GM12878 (cell line): ENCODE data around the gene RFT1. TPM values are rescaled to one million over a fixed set of nuclear protein-coding genes. Genes with fewer than 3 reads are reported as not detected.

Experiments
- ATAC-seq: fragments of 200-7000 bp; cut with Tn5 transposase; 3 replicates; pipeline ENCODE4 v1.9.1; 2020; ENCODE audit warnings: mild to moderate bottlenecking, moderate library complexity
- BruUV-seq: library from RNA; stranded (reverse); fragments of 400-500 nt; replicated peaks from 2 replicates; lab custom pipeline; 2021; lab: Mats Ljungman, UMichigan
- CTCF ChIA-PET: fragments of 300-600 bp; sonication (Branson Sonifier 250); formaldehyde crosslinking; extraction: SDS; loops from one replicate; lab custom pipeline; 2021; ENCODE audit warnings: inconsistent platforms; lab: Yijun Ruan, JAX
- POLR2A ChIA-PET: fragments of 350-600 bp; formaldehyde crosslinking; extraction: SDS; loops from one replicate; lab custom pipeline; 2021; ENCODE audit warnings: inconsistent platforms; lab: Charles Lee
- RAD21 ChIA-PET: fragments of 300-600 bp; sonication (Branson Sonifier 250); formaldehyde crosslinking; loops from one replicate; lab custom pipeline; 2023; ENCODE audit warnings: antibody characterized with exemption; ENCODE audit not compliant: unreplicated experiment; lab: Charles Lee
- SMC1A ChIA-PET: fragments of 300-600 bp; sonication (Branson Sonifier 250); formaldehyde crosslinking; loops from one replicate; lab custom pipeline; 2023; ENCODE audit not compliant: unreplicated experiment, uncharacterized antibody; lab: Charles Lee
- DNase-seq: peaks from one replicate; pipeline ENCODE4 v3.0.0-alpha.2; 2011; ENCODE audit warnings: low read depth, low spot score
- FAIRE-seq: peaks from 3 replicates; lab custom pipeline; 2011; peaks lifted over from hg19 to GRCh38; lab: Jason Lieb, UNC
- H2AFZ ChIP-seq: 2 replicates; pipeline ENCODE4 v1.6.0; 2011; ENCODE audit warnings: low read depth, low read length, control low read depth; ENCODE audit not compliant: control insufficient read depth
- H3K27ac ChIP-seq: 2 replicates; pipeline ENCODE4 v1.5.1; 2011; ENCODE audit warnings: control low read depth; ENCODE audit not compliant: control insufficient read depth, insufficient read depth
- H3K27me3 ChIP-seq, 2 experiments: replicated peaks in 1 of 2; 2 replicates each; pipeline versions ENCODE4 v1.6.0 to v1.6.1; 2011; ENCODE audit warnings: low read length in 1 of 2; ENCODE audit not compliant: control insufficient read depth in 2 of 2, insufficient read depth in 2 of 2
- H3K36me3 ChIP-seq, 2 experiments: 2 replicates each; pipeline ENCODE4 v1.5.1; 2011; ENCODE audit warnings: low read length in 1 of 2; ENCODE audit not compliant: control insufficient read depth in 2 of 2, insufficient read depth in 2 of 2
- H3K4me1 ChIP-seq: 2 replicates; pipeline ENCODE4 v1.6.1; 2011; ENCODE audit warnings: mild to moderate bottlenecking, low read length, moderate library complexity, mixed read lengths; ENCODE audit not compliant: control insufficient read depth, insufficient read depth
- H3K4me2 ChIP-seq: 2 replicates; pipeline ENCODE4 v1.6.0; 2011; ENCODE audit warnings: control low read depth; ENCODE audit not compliant: control insufficient read depth, insufficient read depth
- H3K4me3 ChIP-seq: fragments of 200-600 bp; sonication (generic); 2 replicates; pipeline ENCODE4 v1.5.1; 2016
- H3K79me2 ChIP-seq: 2 replicates; pipeline ENCODE4 v1.6.0; 2011; ENCODE audit warnings: low read length; ENCODE audit not compliant: control insufficient read depth, insufficient read depth
- H3K9ac ChIP-seq: 2 replicates; pipeline ENCODE4 v1.8.0; 2011; ENCODE audit warnings: low read length, control low read depth, mixed read lengths; ENCODE audit not compliant: control insufficient read depth, insufficient read depth
- H3K9me3 ChIP-seq: replicated peaks from 3 replicates; pipeline ENCODE4 v1.5.1; 2011; ENCODE audit warnings: mild to moderate bottlenecking, low read length; ENCODE audit not compliant: control insufficient read depth, insufficient read depth
- H4K20me1 ChIP-seq: 2 replicates; pipeline ENCODE4 v1.6.0; 2011; ENCODE audit not compliant: control insufficient read depth, insufficient read depth
- CREB1 ChIP-seq: IDR thresholded peaks from 2 replicates; pipeline ENCODE4 v1.6.1; 2012; ENCODE audit warnings: low read depth, mild to moderate bottlenecking, inconsistent platforms
- MEF2A ChIP-seq: IDR thresholded peaks from 2 replicates; pipeline ENCODE4 v1.6.1; 2011; ENCODE audit warnings: low read depth, mild to moderate bottlenecking, low read length, moderate library complexity; ENCODE audit not compliant: insufficient read depth
- MEF2B ChIP-seq: fragments of 450-650 bp; IDR thresholded peaks from 2 replicates; pipeline ENCODE4 v1.6.1; 2018; ENCODE audit warnings: mild to moderate bottlenecking, moderate library complexity; ENCODE audit not compliant: partially characterized antibody, poor library complexity, severe bottlenecking
- NFIC ChIP-seq: IDR thresholded peaks from 2 replicates; pipeline ENCODE4 v1.6.1; 2012; ENCODE audit warnings: low read depth, mild to moderate bottlenecking, inconsistent platforms, low read length, moderate library complexity
- NFYA ChIP-seq: IDR thresholded peaks from 2 replicates; pipeline ENCODE4 v1.6.1; 2011; ENCODE audit warnings: low read depth, mild to moderate bottlenecking, low read length, improper control_type of control experiment, borderline replicate concordance
- POLR2A ChIP-seq: IDR thresholded peaks from 2 replicates; pipeline ENCODE4 v1.6.1; 2011; ENCODE audit warnings: low read depth, mild to moderate bottlenecking, low read length
- POU2F2 ChIP-seq: IDR thresholded peaks from 3 replicates; pipeline ENCODE4 v1.6.1; 2011; ENCODE audit warnings: low read depth, mild to moderate bottlenecking, low read length, borderline replicate concordance
- RAD21 ChIP-seq: IDR thresholded peaks from 2 replicates; pipeline ENCODE4 v1.6.1; 2011; ENCODE audit warnings: mild to moderate bottlenecking, low read depth, low read length, moderate library complexity; ENCODE audit not compliant: insufficient read depth
- RUNX3 ChIP-seq: IDR thresholded peaks from 2 replicates; pipeline ENCODE4 v1.6.1; 2012; ENCODE audit warnings: low read length, inconsistent platforms
- SIX5 ChIP-seq: IDR thresholded peaks from 2 replicates; pipeline ENCODE4 v1.6.1; 2011; ENCODE audit warnings: mild to moderate bottlenecking, low read depth, low read length, moderate library complexity; ENCODE audit not compliant: severe bottlenecking
- SMARCA5 ChIP-seq: fragments of 450-650 bp; IDR thresholded peaks from 2 replicates; pipeline ENCODE4 v1.6.1; 2017; ENCODE audit warnings: mild to moderate bottlenecking
- SRF ChIP-seq, 2 experiments: IDR thresholded peaks; 2 replicates each; pipeline ENCODE4 v1.6.1; 2011; ENCODE audit warnings: low read depth in 2 of 2, low read length in 2 of 2, mild to moderate bottlenecking in 1 of 2, moderate library complexity in 1 of 2
- ZBED1 ChIP-seq: IDR thresholded peaks from 2 replicates; pipeline ENCODE4 v1.6.1; 2016; ENCODE audit warnings: borderline replicate concordance
- ZNF274 ChIP-seq: IDR thresholded peaks from one replicate; pipeline ENCODE4 v1.8.0; 2011; ENCODE audit not compliant: insufficient read length, insufficient read depth
- WGBS: methylation state at CpG from one replicate; pipeline ENCODE4 v1.1.6; 2016; ENCODE audit warnings: low lambda C conversion rate; ENCODE audit not compliant: insufficient replicate concordance, insufficient coverage; ENCODE audit errors: missing lambda C conversion rate; 5-methylcytosine and 5-hydroxymethylcytosine counted together
- in situ Hi-C: fragments of 300-500 bp; cut with MboI; formaldehyde crosslinking; loops from 9 replicates; pipeline ENCODE4 v1.14.3; 2018; ENCODE audit warnings: mixed read lengths
- intact Hi-C: fragments of 100-400 bp; cut with micrococcal nuclease; formaldehyde crosslinking; loops from one replicate; pipeline ENCODE4 v1.14.2; 2022; ENCODE audit not compliant: unreplicated experiment
- polyA plus RNA-seq, 11 experiments: library from polyadenylated mRNA; depleted of rRNA in 4 of 11; unstranded in 6 of 11; stranded (reverse) in 5 of 11; fragments of >200 nt; fragmentation: Nextera tagmentation in 4 of 11; fragmentation: Illumina TruSeq in 1 of 11; extraction: Ambion mirVana in 4 of 11; extraction: Trizol in 1 of 11; gene quantifications; 1 replicate in 1 of 11; 2 replicates in 10 of 11; pipeline versions ENCODE4 v1.2.1 to v1.2.3, GENCODE V29; 2011 to 2016; ENCODE audit warnings: inconsistent platforms in 2 of 11, missing spikeins in 2 of 11, low read depth in 1 of 11
- total RNA-seq, 4 experiments: library from RNA; depleted of rRNA in 3 of 4; stranded (reverse); fragments of >200 nt in 3 of 4; fragmentation: Illumina TruSeq in 1 of 4; extraction: Trizol in 1 of 4; gene quantifications; 2 replicates each; pipeline versions ENCODE4 v1.2.1 to v1.2.3, GENCODE V29; 2013 to 2021
- TF ChIP-seq, protein P1 (sequence below), 3 experiments: IDR thresholded peaks in 2 of 3; conservative IDR thresholded peaks in 1 of 3; 2 replicates each; pipeline ENCODE4 v1.5.1; 2011; ENCODE audit warnings: low read depth in 3 of 3, low read length in 3 of 3, mild to moderate bottlenecking in 3 of 3, control low read depth in 2 of 3, moderate library complexity in 2 of 3, inconsistent platforms in 1 of 3, mixed read lengths in 1 of 3; ENCODE audit not compliant: control insufficient read depth in 2 of 3, insufficient read depth in 1 of 3; ENCODE audit errors: extremely low read depth in 1 of 3
- TF ChIP-seq, protein P2 (sequence below): fragments of 450-650 bp; IDR thresholded peaks from 2 replicates; pipeline ENCODE4 v1.6.1; 2017; ENCODE audit warnings: antibody characterized with exemption, mild to moderate bottlenecking, moderate library complexity

Gene RFT1
- total and polyA plus RNA-seq, 10 of the 15 experiments (the other 5 are each of a cell fraction or from before 2014, with no cell fraction given), result 16.6 to 75.1 (median 34.5) TPM

DNA sequence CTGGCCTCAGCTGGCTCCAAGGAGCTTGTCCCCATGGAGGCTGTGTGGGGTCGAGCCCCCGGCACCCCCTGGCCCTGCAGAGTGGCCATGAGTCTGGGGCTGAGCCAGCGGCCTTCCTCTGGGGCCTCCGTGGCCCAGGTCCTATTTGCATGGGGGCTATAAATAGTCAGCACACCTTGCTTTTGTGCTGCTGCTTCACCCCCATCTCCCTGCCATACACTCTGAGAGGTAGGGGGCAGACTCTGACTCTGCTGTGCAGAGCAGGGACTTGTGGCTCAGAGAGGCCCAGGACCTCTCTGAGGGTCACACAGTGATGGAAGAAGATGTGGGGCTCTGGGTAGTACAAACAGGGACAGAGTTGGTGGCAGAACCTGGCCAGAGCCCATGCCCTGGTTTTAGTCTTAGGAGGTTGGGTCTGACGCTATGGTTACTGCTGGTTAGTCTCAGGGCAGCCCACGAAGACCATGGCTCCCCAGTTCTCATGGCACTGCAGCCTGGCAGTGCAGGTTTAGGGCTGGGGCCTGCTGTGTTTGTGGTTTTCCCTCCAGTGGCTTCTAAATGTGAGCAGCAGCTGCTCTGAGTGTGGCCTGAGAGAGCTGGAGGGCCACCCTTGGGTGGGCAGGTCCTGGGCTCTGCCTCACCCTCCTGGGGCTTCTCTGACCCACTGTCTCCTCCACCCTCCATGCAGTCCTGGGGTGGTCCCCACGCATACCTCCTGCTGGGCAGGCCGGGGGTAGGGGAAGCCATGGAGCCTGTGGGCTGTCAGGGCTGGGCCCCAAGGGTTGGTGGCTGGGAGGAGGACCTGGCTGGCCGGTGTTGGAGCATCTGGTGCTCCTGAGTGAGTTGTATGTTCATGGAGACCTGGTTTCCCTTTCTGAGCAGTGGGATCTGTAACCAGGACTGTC lies 44.4 kb upstream of the RFT1 start:
- WGBS, result 12% methylated on average over 9 of the region's 9 CpGs
- no peak for TF ChIP-seq NFIC
- TF ChIP-seq, protein P1, sequence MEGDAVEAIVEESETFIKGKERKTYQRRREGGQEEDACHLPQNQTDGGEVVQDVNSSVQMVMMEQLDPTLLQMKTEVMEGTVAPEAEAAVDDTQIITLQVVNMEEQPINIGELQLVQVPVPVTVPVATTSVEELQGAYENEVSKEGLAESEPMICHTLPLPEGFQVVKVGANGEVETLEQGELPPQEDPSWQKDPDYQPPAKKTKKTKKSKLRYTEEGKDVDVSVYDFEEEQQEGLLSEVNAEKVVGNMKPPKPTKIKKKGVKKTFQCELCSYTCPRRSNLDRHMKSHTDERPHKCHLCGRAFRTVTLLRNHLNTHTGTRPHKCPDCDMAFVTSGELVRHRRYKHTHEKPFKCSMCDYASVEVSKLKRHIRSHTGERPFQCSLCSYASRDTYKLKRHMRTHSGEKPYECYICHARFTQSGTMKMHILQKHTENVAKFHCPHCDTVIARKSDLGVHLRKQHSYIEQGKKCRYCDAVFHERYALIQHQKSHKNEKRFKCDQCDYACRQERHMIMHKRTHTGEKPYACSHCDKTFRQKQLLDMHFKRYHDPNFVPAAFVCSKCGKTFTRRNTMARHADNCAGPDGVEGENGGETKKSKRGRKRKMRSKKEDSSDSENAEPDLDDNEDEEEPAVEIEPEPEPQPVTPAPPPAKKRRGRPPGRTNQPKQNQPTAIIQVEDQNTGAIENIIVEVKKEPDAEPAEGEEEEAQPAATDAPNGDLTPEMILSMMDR (IDR thresholded peaks at IDR 0.05 in 2 of 3, conservative IDR thresholded peaks at IDR 0.05 in 1 of 3; ENCODE audit: control insufficient read depth in 2 of 3, extremely low read depth in 1 of 3, insufficient read depth in 1 of 3, low read depth in 3 of 3, low read length in 3 of 3), result peak; percentile 20 to 45 (median 34); a peak in 5 of 6 replicates
- no peak for TF ChIP-seq ZBED1
- no peak for TF ChIP-seq SIX5
- peak; percentile 49 for TF ChIP-seq RUNX3
- peak; percentile 40 for TF ChIP-seq MEF2B
- peak; percentile 58; the same call in 1 of the 3 replicates for TF ChIP-seq POU2F2
- peak; percentile 22 for TF ChIP-seq POLR2A
- TF ChIP-seq ZNF274, result no peak
- TF ChIP-seq RAD21, result peak; percentile 65
- TF ChIP-seq, protein P2, sequence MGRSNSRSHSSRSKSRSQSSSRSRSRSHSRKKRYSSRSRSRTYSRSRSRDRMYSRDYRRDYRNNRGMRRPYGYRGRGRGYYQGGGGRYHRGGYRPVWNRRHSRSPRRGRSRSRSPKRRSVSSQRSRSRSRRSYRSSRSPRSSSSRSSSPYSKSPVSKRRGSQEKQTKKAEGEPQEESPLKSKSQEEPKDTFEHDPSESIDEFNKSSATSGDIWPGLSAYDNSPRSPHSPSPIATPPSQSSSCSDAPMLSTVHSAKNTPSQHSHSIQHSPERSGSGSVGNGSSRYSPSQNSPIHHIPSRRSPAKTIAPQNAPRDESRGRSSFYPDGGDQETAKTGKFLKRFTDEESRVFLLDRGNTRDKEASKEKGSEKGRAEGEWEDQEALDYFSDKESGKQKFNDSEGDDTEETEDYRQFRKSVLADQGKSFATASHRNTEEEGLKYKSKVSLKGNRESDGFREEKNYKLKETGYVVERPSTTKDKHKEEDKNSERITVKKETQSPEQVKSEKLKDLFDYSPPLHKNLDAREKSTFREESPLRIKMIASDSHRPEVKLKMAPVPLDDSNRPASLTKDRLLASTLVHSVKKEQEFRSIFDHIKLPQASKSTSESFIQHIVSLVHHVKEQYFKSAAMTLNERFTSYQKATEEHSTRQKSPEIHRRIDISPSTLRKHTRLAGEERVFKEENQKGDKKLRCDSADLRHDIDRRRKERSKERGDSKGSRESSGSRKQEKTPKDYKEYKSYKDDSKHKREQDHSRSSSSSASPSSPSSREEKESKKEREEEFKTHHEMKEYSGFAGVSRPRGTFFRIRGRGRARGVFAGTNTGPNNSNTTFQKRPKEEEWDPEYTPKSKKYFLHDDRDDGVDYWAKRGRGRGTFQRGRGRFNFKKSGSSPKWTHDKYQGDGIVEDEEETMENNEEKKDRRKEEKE, result no peak
- no peak for TF ChIP-seq SRF (IDR thresholded peaks at IDR 0.05; ENCODE audit: low read depth in 2 of 2, low read length in 2 of 2)
- TF ChIP-seq MEF2A, result peak; percentile 78
- TF ChIP-seq SMARCA5, result peak; percentile 67; the same call in 1 of the 2 replicates
- no peak for TF ChIP-seq NFYA
- TF ChIP-seq CREB1, result no peak
- TF ChIP-seq, all 136 proteins: peak for 8
- Histone ChIP-seq H3K4me1 (peaks cover 83% of the 10 kb centered on the region), H3K27me3 (no peaks in the 10 kb centered on the region), H3K9ac (peak overlapping the region; percentile 45), H2AFZ (no peak overlapping the region), H3K79me2 (peaks cover 85% of the 10 kb centered on the region), H3K9me3 (no peaks in the 10 kb centered on the region), H3K36me3 (peaks cover 19 to 49% of the 10 kb centered on the region in 2 experiments; a peak in 3 of 4 replicates), H3K4me3 (peak overlapping the region; percentile 52), H3K4me2 (peak overlapping the region; percentile 84), H4K20me1 (no peaks in the 10 kb centered on the region), H3K27ac (peak overlapping the region; percentile 64)
- peak; percentile 36 for ATAC-seq
- in situ Hi-C loops, result no loop called here
- SMC1A ChIA-PET, result interaction anchor here (0.9 to 1.4 kb wide), 4 partner anchors 11 to 22 kb away, joined by 3 to 9 read pairs (median 5); no protein-coding TSS in a partner anchor
- intact Hi-C loops, result no loop called here
- CTCF ChIA-PET, result interaction anchor here (0.7 to 2.5 kb wide), 9 partner anchors 15 to 52 kb away, joined by 3 to 15 read pairs (median 7); no protein-coding TSS in a partner anchor
- BruUV-seq, result no TSS peak
- POLR2A ChIA-PET, result interaction anchor here (0.7 to 3.2 kb wide), 4 partner anchors 10 to 20 kb away, joined by 3 to 10 read pairs (median 4); partner anchors contain the start of gene PRKCD
- FAIRE-seq, result peak; percentile 31
- DNase-seq, result no peak
- RAD21 ChIA-PET, result interaction anchor here (1.2 to 1.8 kb wide), 4 partner anchors 14 to 22 kb away, joined by 3 to 8 read pairs (median 6); no protein-coding TSS in a partner anchor
